GM18951 (cell line): ENCODE data around the gene CYP27B1.

Experiments
- POLR2A ChIP-seq: IDR thresholded peaks from 4 replicates; pipeline ENCODE4 v1.6.1; 2011; ENCODE audit warnings: mild to moderate bottlenecking; ENCODE audit not compliant: insufficient read length, insufficient read depth; ENCODE audit errors: extremely low read depth
- in situ Hi-C: fragments of 300-500 bp; cut with MboI; formaldehyde crosslinking; loops from one replicate; pipeline ENCODE4 v1.12.0; 2022; ENCODE audit warnings: low sequenced_read_pairs, mixed read lengths, inconsistent platforms; ENCODE audit not compliant: unreplicated experiment

The CYP27B1 gene

DNA sequence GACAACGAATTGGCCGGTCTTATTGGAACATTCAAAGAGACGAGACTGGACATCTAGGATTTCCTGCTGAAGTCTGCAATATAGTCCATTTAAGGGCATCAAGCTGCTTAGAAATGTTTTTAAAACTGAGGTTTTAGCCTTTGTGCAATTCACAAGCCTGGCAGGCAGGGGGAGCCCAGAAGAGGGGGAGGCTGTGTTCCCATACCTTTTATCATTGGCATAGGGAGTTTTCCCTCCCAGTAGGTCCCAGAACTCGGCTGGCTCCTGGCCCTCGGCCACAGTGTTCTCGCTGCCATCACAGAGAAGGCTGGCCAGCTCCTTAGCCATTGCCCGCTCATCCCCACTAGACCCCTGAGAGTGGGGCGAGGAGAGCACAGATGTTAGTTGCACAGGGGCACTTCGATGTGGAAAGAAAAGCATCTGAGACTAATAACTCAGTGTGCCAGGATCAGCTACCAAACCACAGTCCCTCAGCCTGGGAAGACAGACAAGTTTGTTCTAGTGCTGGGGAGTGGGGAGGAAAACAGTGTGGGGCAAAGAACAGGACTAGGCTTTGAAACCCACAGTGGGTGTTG is 36.5 kb upstream of the CYP27B1 start:
- in situ Hi-C loops = no loop called here
- TF ChIP-seq POLR2A = no peak

DNA sequence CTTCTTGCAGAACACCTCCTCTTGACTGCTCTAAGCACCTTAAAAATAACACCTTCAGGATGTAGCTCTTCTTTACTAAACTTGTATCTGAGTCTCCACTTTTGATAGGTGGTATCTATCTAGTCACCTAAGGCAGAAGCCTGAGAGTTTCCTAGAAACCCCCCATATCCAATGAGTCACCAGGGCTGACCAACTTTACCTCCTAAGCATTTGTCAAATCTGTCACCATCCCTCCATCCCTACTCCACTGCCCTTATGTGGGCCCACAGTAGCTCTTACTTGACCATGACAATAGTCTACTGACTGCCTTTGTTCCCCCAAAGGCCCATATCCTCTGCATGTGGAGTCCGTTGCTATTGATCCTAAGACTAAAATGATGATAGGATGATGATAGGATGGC is 35.7 kb upstream of the CYP27B1 start:
- in situ Hi-C loops = no loop called here
- TF ChIP-seq POLR2A = no peak

DNA sequence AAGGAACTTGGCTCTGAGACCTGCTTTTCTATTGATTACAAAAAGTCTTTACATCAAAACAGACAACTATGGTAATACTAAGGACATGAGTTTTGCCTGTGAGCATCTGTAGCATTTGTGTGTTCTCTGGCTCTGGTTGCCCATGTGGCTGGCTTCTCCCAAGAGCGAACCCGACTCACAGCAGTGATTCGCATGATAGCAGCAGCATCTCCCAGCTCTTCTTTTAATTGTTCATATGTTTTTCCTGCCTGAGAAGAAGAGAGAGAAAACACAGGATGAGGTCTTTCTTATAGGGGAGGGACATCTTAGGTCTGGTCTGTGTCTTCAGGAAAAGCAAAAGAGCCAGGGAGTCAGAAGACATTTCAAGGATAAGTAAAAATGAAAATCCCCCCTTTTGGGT is 34.1 kb upstream of the CYP27B1 start:
- no peak for TF ChIP-seq POLR2A
- in situ Hi-C loops = no loop called here

DNA sequence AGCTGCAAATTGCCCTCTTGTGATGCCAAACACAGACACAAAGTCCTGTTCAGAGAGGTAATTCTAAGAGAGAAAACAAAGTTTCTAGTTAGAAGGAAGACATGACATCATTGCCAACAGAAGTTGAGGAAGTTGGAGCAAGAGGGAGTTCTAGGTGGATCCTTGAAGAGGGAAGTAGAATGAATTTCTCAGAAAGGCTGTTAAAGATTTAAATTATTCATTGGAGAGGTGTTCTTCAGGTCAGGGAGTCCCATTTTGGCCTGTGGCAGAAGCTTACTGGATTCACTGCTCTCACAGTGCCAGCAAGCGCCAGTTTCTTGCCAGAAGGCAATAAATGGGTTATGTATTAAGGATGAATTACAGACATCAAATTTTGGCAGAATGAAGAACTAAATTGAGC is 31.1 kb upstream of the CYP27B1 start:
- in situ Hi-C loops = no loop called here
- TF ChIP-seq POLR2A = no peak

DNA sequence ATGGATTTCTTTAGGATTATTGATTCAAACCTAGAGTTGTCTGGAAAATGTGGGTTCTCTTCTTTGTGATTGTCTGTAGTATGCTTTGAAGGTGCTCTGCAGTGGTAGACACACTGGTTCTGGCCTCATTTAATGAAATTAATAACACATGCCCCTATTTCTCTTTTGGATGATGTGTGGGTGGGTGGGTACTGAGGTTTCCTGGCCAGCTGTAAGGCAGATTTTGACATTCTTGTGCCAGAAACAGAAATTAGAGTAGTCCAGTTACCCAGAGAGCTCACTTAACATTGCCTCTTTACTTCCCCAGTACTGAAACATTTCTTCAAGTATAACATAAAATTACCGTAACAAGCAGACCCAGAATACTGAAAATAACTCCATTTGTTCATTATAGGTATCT is 30.1 kb upstream of the CYP27B1 start:
- no peak for TF ChIP-seq POLR2A
- in situ Hi-C loops = no loop called here

DNA sequence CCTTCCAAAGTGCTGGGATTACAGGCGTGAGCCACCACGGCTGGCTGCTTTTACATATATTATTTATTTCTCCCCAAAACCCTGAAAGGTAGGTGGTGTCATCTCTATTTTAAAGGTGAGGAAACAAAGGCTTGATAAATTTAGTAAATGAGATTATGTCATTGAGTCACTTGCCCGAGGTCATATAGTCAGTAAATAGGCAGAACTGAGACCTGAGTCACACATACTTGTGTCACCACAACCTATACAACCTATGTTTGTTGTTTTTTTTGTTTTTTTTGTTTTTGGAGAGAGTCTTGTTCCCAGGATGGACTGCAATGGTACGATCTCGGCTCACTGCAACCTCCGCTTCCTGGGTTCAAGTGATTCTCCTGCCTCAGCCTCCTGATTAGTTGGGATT is 28.5 kb upstream of the CYP27B1 start:
- no peak for TF ChIP-seq POLR2A
- in situ Hi-C loops = no loop called here

DNA sequence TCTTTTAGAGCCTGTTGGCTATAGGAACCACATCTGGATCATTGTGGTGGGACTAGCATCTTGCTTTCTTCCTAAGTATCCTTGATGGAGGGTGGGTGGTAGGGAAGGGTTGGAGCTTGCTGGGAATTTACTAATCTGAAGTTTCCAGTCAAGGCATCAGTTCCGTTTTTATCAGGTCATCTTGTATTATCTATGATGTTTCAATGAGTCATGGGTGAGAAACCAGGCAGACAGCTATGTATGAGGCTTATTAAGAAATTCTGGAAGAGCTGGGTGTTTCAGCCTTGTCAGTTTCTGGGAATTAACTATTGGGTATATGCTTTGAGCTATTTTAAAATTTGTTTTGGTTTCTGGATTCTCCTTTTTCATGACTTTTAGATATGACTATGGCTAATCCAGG is 27.0 kb upstream of the CYP27B1 start:
- TF ChIP-seq POLR2A = no peak
- in situ Hi-C loops = no loop called here

DNA sequence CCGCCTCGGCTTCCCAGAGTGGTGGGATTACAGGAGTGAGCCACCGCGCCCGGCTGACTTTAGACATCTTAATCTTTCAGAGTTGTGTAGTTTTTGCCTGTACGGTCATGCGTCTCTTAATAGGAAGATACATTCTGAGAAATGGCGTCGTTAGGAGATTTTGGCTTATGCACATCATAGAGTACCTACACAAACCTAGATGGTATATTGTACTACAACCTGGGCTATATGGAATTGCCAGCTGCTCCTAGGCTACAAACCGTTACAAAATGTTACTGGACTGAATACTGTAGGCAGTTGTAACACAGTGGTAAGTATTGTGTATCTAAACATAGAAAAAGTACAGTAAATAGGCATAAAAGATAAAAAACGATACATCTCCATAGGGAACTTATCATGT is 17.0 kb upstream of the CYP27B1 start:
- TF ChIP-seq POLR2A = no peak

DNA sequence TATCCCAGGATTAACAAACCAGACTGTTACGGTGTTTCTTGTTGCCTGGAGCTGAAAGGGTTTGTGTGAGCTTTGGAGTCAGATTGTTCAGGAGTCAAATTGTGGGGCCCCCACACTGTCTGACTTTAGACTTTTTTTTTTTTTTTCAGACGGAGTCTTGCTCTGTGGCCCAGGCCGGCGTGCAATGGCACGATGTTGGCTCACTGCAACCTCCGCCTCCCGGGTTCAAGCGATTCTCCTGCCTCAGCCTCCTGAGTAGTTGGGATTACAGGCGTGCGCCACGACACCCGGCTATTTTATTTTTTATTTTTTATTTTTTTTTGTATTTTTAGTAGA is 16.6 kb upstream of the CYP27B1 start:
- no peak for TF ChIP-seq POLR2A
- in situ Hi-C loops = no loop called here

More for the DNA sequence above, 17.0 kb upstream of the CYP27B1 start:
- in situ Hi-C loops = no loop called here

DNA sequence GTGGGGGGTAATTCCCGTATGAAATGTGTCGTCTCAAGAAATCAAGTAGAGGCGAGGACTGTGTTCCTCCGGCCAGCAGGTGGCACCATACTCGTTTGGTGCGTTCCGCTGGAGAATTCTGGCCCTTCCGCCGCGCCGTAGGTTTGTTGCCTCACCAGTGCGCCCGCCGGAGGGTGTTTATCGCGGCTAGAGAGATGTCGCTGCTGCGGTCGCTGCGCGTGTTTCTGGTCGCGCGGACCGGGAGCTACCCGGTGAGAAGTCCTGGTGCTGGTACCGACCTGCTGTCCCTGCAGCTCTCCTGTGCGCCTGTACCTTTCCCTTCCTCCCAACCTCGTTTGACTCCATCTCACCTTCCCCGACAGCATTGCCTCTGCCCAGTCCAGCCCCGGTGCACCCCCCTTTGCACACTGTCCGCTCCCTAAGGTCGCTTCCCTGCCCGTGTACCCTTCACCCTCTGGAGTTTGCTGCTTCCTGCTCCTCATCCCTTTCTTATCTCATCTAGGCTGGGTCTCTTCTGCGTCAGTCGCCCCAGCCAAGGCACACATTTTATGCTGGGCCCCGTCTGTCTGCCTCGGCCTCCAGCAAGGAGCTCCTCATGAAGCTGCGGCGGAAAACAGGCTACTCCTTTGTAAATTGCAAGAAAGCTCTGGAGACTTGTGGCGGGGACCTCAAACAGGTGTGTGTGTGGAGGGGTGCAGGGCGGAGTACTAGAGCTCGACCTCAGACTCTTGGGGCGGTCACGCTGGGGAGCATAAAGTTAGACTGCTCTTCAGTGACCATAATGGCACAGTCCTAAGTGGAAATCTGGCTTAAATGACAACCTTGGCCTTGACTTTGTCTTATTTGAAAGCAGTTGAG is 16.0 kb upstream of the CYP27B1 start, which contains the start of gene TSFM:
Gene TSFM (plus strand): TSS at position 180 of the 858 bp plus-strand sequence. CDS start 15 bp downstream, at position 195.
- peak; percentile 88 for TF ChIP-seq POLR2A
- in situ Hi-C loops = no loop called here

DNA sequence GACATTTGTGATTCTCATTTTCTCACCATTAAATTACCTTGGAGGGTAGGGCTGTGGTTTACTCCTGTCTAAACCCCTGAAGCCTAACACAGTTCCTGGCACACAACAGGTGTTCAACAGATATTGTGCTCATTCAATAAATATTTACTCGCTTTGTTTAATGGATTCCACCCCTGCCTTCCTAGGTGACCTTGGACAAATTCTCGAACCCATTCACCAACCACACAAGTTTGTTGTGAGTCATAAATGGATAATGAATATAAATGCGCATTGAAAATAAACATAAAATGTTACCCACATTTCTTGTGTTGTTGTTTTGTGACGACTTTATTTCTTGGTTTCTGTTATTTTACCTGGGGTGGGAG is 15.3 kb upstream of the CYP27B1 start:
- no peak for TF ChIP-seq POLR2A
- in situ Hi-C loops = no loop called here

DNA sequence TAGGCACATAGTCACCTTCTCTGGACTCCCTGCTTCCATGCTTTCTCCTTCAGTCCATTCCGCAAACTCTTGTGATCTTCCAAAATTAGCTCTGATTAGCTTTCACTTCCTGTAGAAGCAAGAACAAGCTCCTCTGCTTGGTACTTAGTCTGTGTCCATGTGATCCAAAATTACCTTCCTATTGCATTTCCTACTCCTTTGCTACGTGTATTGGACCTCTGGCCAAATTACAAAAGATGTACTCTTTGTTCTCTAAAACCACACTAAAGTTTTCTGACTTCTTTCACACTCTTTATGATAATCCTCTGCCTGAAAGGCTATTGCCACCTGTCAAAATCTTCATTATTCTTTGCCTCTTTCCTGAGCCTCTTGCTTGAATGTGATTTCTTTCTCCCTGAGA is 14.9 kb upstream of the CYP27B1 start:
- no peak for TF ChIP-seq POLR2A
- in situ Hi-C loops = no loop called here

DNA sequence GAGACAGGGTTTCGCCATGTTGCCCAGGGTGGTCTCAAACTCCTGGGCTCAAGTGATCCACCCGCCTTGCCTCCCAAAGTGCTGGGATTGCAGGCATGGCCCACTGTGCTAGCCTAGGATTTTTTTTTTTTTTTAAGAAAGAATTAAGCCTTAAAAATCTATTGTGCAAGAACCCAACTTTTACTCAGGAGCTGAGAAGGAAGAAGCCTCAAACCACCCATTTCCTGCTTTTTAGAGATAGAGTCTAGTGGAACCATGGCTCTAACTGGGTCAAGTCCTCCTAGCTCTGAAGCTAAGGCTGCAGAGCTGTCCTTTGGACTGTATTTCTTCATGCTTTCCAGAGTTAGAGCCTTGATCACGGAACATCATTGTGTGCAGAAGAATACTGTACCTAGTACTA is 14.4 kb upstream of the CYP27B1 start:
- no peak for TF ChIP-seq POLR2A
- in situ Hi-C loops = no loop called here

DNA sequence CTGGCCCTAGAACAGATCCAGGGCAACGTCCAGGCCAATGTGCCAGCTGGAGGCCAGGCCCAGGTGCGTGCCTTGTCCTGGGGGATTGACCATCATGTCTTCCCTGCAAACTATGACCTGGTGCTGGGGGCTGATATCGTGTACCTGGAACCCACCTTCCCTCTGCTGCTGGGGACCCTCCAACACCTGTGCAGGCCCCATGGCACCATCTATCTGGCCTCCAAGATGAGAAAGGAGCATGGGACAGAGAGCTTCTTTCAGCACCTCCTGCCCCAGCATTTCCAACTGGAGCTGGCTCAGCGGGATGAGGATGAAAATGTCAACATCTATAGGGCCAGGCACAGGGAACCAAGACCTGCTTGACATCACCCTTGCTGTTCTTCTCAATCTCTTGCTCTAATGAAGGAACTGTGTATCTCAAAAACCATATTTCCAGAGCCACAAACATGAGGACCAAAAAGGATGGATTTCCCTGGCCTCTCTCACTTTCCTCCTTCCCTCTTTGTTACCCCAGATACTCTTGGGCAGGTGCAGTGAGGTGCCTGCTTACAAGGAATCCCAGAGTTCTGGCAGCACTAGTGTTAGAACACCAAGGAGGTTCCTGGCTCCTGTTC is 13.5 kb upstream of the CYP27B1 start:
- no peak for TF ChIP-seq POLR2A
- in situ Hi-C loops = no loop called here
